ENCODE measurements around the gene TREM1. TPM values are rescaled to one million over a fixed set of nuclear protein-coding genes. Genes with fewer than 3 reads are reported as not detected.

Gene TREM1
- 0.15 and 0.88 TPM in 2 replicates for total RNA-seq (2014; rRNA removed; shearing (Covaris generic))

GRCh38 chr6:41286544-41287346 is at the start of gene TREM1:
Gene TREM1, minus strand, starts transcription at chr6:41286682. Its CDS starts 27 bp downstream, at chr6:41286655.

DNA sequence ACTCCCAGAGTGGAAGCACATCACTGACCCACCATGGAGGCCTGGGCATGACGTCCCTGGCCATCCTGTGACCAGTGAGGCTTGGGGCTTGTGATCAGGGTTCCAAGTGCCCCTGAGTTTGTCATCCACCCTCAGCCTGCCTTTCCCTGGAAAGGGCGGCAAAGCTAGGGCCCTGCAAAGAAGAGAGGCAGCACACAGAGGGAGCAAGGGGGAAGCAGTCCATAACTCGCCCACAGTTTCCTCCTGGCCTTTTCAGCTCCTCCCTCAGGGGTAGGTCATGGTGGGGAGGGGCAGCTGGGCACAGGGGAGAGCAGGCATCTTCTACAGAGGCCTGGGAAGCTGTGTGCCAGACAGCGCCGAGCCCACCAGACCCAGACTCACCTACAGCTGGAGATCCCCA is 48.8 kb upstream of the TREM1 start, which contains the start of gene NCR2:
TSS of gene NCR2 (plus strand) at position 313 of the 400 bp plus-strand sequence. CDS start 269 bp downstream, outside the sequence.

DNA sequence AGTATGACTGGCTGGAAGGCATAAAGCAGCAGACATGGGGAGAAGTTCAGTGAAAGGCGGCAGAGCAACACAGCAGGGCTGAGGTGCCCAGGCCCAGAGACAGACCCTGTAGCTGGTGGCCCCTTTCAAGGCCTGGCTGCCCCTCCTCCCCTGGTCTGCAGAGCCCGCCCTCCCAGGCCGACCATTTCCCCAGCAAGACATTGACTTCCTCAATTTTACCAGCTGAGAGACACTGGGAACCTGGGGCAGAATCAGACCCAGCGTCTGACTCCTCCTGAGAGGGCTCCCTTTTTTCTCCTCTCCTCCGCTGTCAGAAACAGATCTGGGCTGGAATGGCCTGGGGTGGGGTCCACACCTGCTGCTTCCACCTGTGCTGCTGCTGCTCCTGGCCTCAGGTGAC is 58.4 kb downstream of the TREM1 start, which contains the start of gene TREML4:
TSS of gene TREML4 (plus strand) at position 254 of the 400 bp plus-strand sequence. CDS start at position 333, 79 bp downstream.

Small RNA genes within 50 kb of the gene (small RNA-seq; reads per million reads assigned to genes)
- not detected for gene AL391903.2
- gene AL391903.3, result not detected
- 3.5 reads per million, percentile 81 among the genes with 10 or more reads in this experiment for gene RNA5SP207
- not detected for gene RNU6-643P

Other genes with a start within 250 kb of the TREM1 start
- gene UNC5CL, start 247.5 kb downstream of the TREM1 start, total RNA-seq (2014; rRNA removed; shearing (Covaris generic)), result 0.53 and 1.0 TPM in 2 replicates
- gene TSPO2, start 244.2 kb downstream of the TREM1 start, total RNA-seq (2014; rRNA removed; shearing (Covaris generic)), result not detected in 2 replicates
- not detected in 2 replicates for gene APOBEC2, start 233.5 kb downstream of the TREM1 start, total RNA-seq (2014; rRNA removed; shearing (Covaris generic))
- gene OARD1, start 214.3 kb downstream of the TREM1 start, total RNA-seq (2014; rRNA removed; shearing (Covaris generic)), result 20.8 and 25.7 TPM in 2 replicates
- 13.1 and 16.6 TPM in 2 replicates for gene NFYA, start 213.7 kb downstream of the TREM1 start, total RNA-seq (2014; rRNA removed; shearing (Covaris generic))
- not detected in 2 replicates for gene TREML1, start 132.3 kb downstream of the TREM1 start, total RNA-seq (2014; rRNA removed; shearing (Covaris generic))
- gene TREM2, start 123.6 kb downstream of the TREM1 start, total RNA-seq (2014; rRNA removed; shearing (Covaris generic)), result not detected in 2 replicates
- gene TREML2, start 85.5 kb downstream of the TREM1 start, total RNA-seq (2014; rRNA removed; shearing (Covaris generic)), result 0.16 and 0.19 TPM in 2 replicates
- gene TREML4, start 58.3 kb downstream of the TREM1 start, total RNA-seq (2014; rRNA removed; shearing (Covaris generic)), result not detected in 2 replicates
- not detected in 2 replicates for gene NCR2, start 48.9 kb upstream of the TREM1 start, total RNA-seq (2014; rRNA removed; shearing (Covaris generic))